ENCODE data around the gene MYCL.

Gene MYCL

GRCh38 chr1:39901714-39902459 lies at the start of gene MYCL:
TSS of gene MYCL (minus strand) at chr1:39901917. CDS start at chr1:39901434, 483 bp downstream.
- peak; percentile 80 for DNase-seq (ENCODE audit: low read depth)

GRCh38 chr1:39949891-39950290 lies 48.2 kb upstream of the MYCL start:
- no peak for DNase-seq (ENCODE audit: low read depth)

GRCh38 chr1:39947260-39947659 lies 45.5 kb upstream of the MYCL start:
- DNase-seq (ENCODE audit: low read depth): no peak

GRCh38 chr1:39946216-39946615 lies 44.5 kb upstream of the MYCL start:
- no peak for DNase-seq (ENCODE audit: low read depth)

- no peak for DNase-seq (ENCODE audit: low read depth)
Measured at GRCh38 chr1:39944410-39945112, 42.8 kb upstream of the MYCL start.

GRCh38 chr1:39943471-39944290 lies 42.0 kb upstream of the MYCL start:
- no peak for DNase-seq (ENCODE audit: low read depth)

GRCh38 chr1:39940980-39941871 lies 39.5 kb upstream of the MYCL start:
- no peak for DNase-seq (ENCODE audit: low read depth)

- DNase-seq (ENCODE audit: low read depth): no peak
Measured at GRCh38 chr1:39940253-39940652, 38.5 kb upstream of the MYCL start.

- DNase-seq (ENCODE audit: low read depth): no peak
Measured at GRCh38 chr1:39938856-39939255, 37.1 kb upstream of the MYCL start.

GRCh38 chr1:39936724-39937491 lies 35.2 kb upstream of the MYCL start:
- DNase-seq (ENCODE audit: low read depth): no peak

GRCh38 chr1:39933956-39934941 lies 32.5 kb upstream of the MYCL start:
- DNase-seq (ENCODE audit: low read depth): peak; percentile 96

GRCh38 chr1:39928809-39929587 lies 27.3 kb upstream of the MYCL start:
- DNase-seq (ENCODE audit: low read depth): no peak

GRCh38 chr1:39927538-39927937 lies 25.8 kb upstream of the MYCL start:
- DNase-seq (ENCODE audit: low read depth): no peak

- DNase-seq (ENCODE audit: low read depth): no peak
Measured at GRCh38 chr1:39926820-39927219, 25.1 kb upstream of the MYCL start.

- DNase-seq (ENCODE audit: low read depth): peak; percentile 14
Measured at GRCh38 chr1:39926343-39926793, 24.7 kb upstream of the MYCL start.

- DNase-seq (ENCODE audit: low read depth): peak; percentile 42
Measured at GRCh38 chr1:39925721-39926342, 24.1 kb upstream of the MYCL start.

- no peak for DNase-seq (ENCODE audit: low read depth)
Measured at GRCh38 chr1:39922251-39922688, 20.6 kb upstream of the MYCL start.

- peak; percentile 81 for DNase-seq (ENCODE audit: low read depth)
Measured at GRCh38 chr1:39919545-39919944, 17.8 kb upstream of the MYCL start.

Measured in ELR (cell line).